ENCODE results near the gene GPR176.

GRCh38 chr15:39785841-39786240 is 134.2 kb downstream of the GPR176 start:
- TF ChIP-seq EZH2phosphoT487 (IDR thresholded peaks at IDR 0.05; ENCODE audit: borderline replicate concordance, low read depth, low read length): no peak
- TF ChIP-seq, protein P1, sequence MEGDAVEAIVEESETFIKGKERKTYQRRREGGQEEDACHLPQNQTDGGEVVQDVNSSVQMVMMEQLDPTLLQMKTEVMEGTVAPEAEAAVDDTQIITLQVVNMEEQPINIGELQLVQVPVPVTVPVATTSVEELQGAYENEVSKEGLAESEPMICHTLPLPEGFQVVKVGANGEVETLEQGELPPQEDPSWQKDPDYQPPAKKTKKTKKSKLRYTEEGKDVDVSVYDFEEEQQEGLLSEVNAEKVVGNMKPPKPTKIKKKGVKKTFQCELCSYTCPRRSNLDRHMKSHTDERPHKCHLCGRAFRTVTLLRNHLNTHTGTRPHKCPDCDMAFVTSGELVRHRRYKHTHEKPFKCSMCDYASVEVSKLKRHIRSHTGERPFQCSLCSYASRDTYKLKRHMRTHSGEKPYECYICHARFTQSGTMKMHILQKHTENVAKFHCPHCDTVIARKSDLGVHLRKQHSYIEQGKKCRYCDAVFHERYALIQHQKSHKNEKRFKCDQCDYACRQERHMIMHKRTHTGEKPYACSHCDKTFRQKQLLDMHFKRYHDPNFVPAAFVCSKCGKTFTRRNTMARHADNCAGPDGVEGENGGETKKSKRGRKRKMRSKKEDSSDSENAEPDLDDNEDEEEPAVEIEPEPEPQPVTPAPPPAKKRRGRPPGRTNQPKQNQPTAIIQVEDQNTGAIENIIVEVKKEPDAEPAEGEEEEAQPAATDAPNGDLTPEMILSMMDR (conservative IDR thresholded peaks at IDR 0.05; ENCODE audit: low read length): no peak

Measured in OCI-LY7 (cell line).